HFFc6 (cell line): ENCODE data around the gene KREMEN1. TPM values are rescaled to one million over a fixed set of nuclear protein-coding genes. Genes with fewer than 3 reads are reported as not detected.

Source experiments
- DNase-seq: peaks from one replicate; pipeline ENCODE4 v3.0.0-alpha.2; 2018
- H3K27ac Mint-ChIP-seq: 2 replicates; pipeline ENCODE4 v1.8.0; 2020; ENCODE audit warnings: mild to moderate bottlenecking, mixed read lengths
- H3K27me3 Mint-ChIP-seq: 2 replicates; pipeline ENCODE4 v1.8.0; 2021; ENCODE audit warnings: mild to moderate bottlenecking, moderate library complexity, mixed read lengths; ENCODE audit not compliant: insufficient read depth
- H3K36me3 Mint-ChIP-seq: 2 replicates; pipeline ENCODE4 v1.8.0; 2021; ENCODE audit warnings: low read depth, mixed read lengths
- H3K4me1 Mint-ChIP-seq: 2 replicates; pipeline ENCODE4 v1.8.0; 2020; ENCODE audit warnings: low read depth, mixed read lengths
- H3K4me3 Mint-ChIP-seq: 2 replicates; pipeline ENCODE4 v1.8.0; 2020; ENCODE audit warnings: mild to moderate bottlenecking, moderate library complexity, mixed read lengths
- H3K9me3 Mint-ChIP-seq: 2 replicates; pipeline ENCODE4 v1.8.0; 2020; ENCODE audit warnings: mild to moderate bottlenecking, mixed read lengths
- CTCF ChIP-seq: fragments of 200-600 bp; sonication (generic); IDR thresholded peaks from 2 replicates; pipeline ENCODE4 v1.5.0; 2021; ENCODE audit warnings: antibody characterized with exemption, mild to moderate bottlenecking
- total RNA-seq, 6 experiments: library from RNA; stranded (reverse); fragmentation: NEBNext Ultra II Directional; extraction: Animal tissue kit (Norgen Biotek cat#: 25700); gene quantifications; 2 replicates in 1 of 6; 3 replicates in 5 of 6; pipeline ENCODE4 v1.2.3, GENCODE V29; 2021

The KREMEN1 gene
- total RNA-seq, 6 experiments from 2014 or later: 0.50 to 1.1 (median 0.59) TPM

- no peak overlapping the region for H3K4me3 Mint-ChIP-seq
- H3K4me1 Mint-ChIP-seq: no peaks in the 10 kb centered on the region
- peaks cover 16% of the 10 kb centered on the region for H3K27me3 Mint-ChIP-seq
- H3K27ac Mint-ChIP-seq: no peak overlapping the region
- DNase-seq: no peak
- TF ChIP-seq CTCF: no peak
- H3K36me3 Mint-ChIP-seq: no peaks in the 10 kb centered on the region
- peaks cover 6% of the 10 kb centered on the region for H3K9me3 Mint-ChIP-seq
Measured at GRCh38 chr22:29190051-29190450, 117.2 kb downstream of the KREMEN1 start.

- no peak for DNase-seq
- Mint-ChIP-seq H3K4me1 (no peaks in the 10 kb centered on the region), H3K36me3 (no peaks in the 10 kb centered on the region), H3K27ac (no peak overlapping the region), H3K9me3 (peaks cover 7% of the 10 kb centered on the region), H3K27me3 (peaks cover 14% of the 10 kb centered on the region), H3K4me3 (no peak overlapping the region)
- TF ChIP-seq CTCF: no peak
Measured at GRCh38 chr22:29190918-29191317, 118.1 kb downstream of the KREMEN1 start.

- no peak for DNase-seq
- no peaks in the 10 kb centered on the region for H3K36me3 Mint-ChIP-seq
- peaks cover 7% of the 10 kb centered on the region for H3K9me3 Mint-ChIP-seq
- no peak for TF ChIP-seq CTCF
- peaks cover 18% of the 10 kb centered on the region for H3K27me3 Mint-ChIP-seq
- H3K27ac Mint-ChIP-seq: no peak overlapping the region
- H3K4me1 Mint-ChIP-seq: no peaks in the 10 kb centered on the region
- no peak overlapping the region for H3K4me3 Mint-ChIP-seq
Measured at GRCh38 chr22:29193021-29193420, 120.2 kb downstream of the KREMEN1 start.

GRCh38 chr22:29194184-29194583 is 121.3 kb downstream of the KREMEN1 start:
- no peak for DNase-seq
- peak; percentile 24; the same call in 1 of the 2 replicates for TF ChIP-seq CTCF
- no peaks in the 10 kb centered on the region for H3K36me3 Mint-ChIP-seq
- no peak overlapping the region for H3K4me3 Mint-ChIP-seq
- H3K9me3 Mint-ChIP-seq: peaks cover 7% of the 10 kb centered on the region
- no peaks in the 10 kb centered on the region for H3K4me1 Mint-ChIP-seq
- peaks cover 17% of the 10 kb centered on the region for H3K27me3 Mint-ChIP-seq
- H3K27ac Mint-ChIP-seq: no peak overlapping the region

GRCh38 chr22:29195118-29195963 is 122.5 kb downstream of the KREMEN1 start:
- peaks cover 17% of the 10 kb centered on the region for H3K27me3 Mint-ChIP-seq
- H3K4me3 Mint-ChIP-seq: no peak overlapping the region
- no peaks in the 10 kb centered on the region for H3K4me1 Mint-ChIP-seq
- TF ChIP-seq CTCF: no peak
- peaks cover 7% of the 10 kb centered on the region for H3K9me3 Mint-ChIP-seq
- no peak overlapping the region for H3K27ac Mint-ChIP-seq
- no peak for DNase-seq
- H3K36me3 Mint-ChIP-seq: no peaks in the 10 kb centered on the region
